SK-N-SH treated with all-trans-retinoic acid at 6 μM for 48 hours (cell line): ENCODE data around the gene MLPH.

Source experiments
- ATAC-seq: fragments of 200-7000 bp; cut with Tn5 transposase; 3 replicates; pipeline ENCODE4 v1.9.1; 2020; ENCODE audit warnings: mild to moderate bottlenecking, moderate library complexity
- ARNTL ChIP-seq: fragments of 450-650 bp; formaldehyde crosslinking; IDR thresholded peaks from 2 replicates; pipeline ENCODE4 v1.5.0; 2020; ENCODE audit warnings: low read depth, mild to moderate bottlenecking, moderate library complexity, borderline replicate concordance
- BACH2 ChIP-seq: fragments of 250-450 bp; sonication (Bioruptor Pico); IDR thresholded peaks from 2 replicates; pipeline ENCODE4 v1.9.0; 2021; ENCODE audit warnings: mild to moderate bottlenecking, borderline replicate concordance
- CREB5 ChIP-seq: fragments of 250-450 bp; sonication (Bioruptor Pico); IDR thresholded peaks from 2 replicates; pipeline ENCODE4 v1.5.1; 2020; ENCODE audit warnings: low read depth, mild to moderate bottlenecking, moderate library complexity
- CSDC2 ChIP-seq: fragments of 250-450 bp; sonication (Bioruptor Pico); IDR thresholded peaks from 2 replicates; pipeline ENCODE4 v1.5.0; 2020; ENCODE audit warnings: mild to moderate bottlenecking, moderate library complexity
- CSRNP3 ChIP-seq: fragments of 250-450 bp; sonication (Bioruptor Pico); IDR thresholded peaks from 2 replicates; pipeline ENCODE4 v1.5.1; 2021; ENCODE audit warnings: mild to moderate bottlenecking, moderate library complexity
- ESRRG ChIP-seq: fragments of 250-450 bp; sonication (Bioruptor Pico); IDR thresholded peaks from 2 replicates; pipeline ENCODE4 v1.6.1; 2021; ENCODE audit warnings: mild to moderate bottlenecking
- GLIS3 ChIP-seq: fragments of 250-450 bp; sonication (Bioruptor Pico); IDR thresholded peaks from 2 replicates; pipeline ENCODE4 v1.5.0; 2020; ENCODE audit warnings: mild to moderate bottlenecking, moderate library complexity
- ISL1 ChIP-seq: fragments of 250-450 bp; sonication (Bioruptor Pico); IDR thresholded peaks from 2 replicates; pipeline ENCODE4 v2.1.2; 2022; ENCODE audit warnings: mild to moderate bottlenecking, moderate library complexity
- OSR1 ChIP-seq: fragments of 250-450 bp; sonication (Bioruptor Pico); IDR thresholded peaks from 2 replicates; pipeline ENCODE4 v1.8.0; 2022; ENCODE audit warnings: moderate library complexity, mild to moderate bottlenecking, inconsistent platforms
- PATZ1 ChIP-seq: fragments of 250-450 bp; sonication (Bioruptor Pico); IDR thresholded peaks from 2 replicates; pipeline ENCODE4 v1.8.0; 2020; ENCODE audit warnings: mild to moderate bottlenecking, moderate library complexity, borderline replicate concordance
- POU6F1 ChIP-seq: fragments of 250-450 bp; sonication (Bioruptor Pico); IDR thresholded peaks from 2 replicates; pipeline ENCODE4 v1.8.0; 2021; ENCODE audit warnings: low read depth, mild to moderate bottlenecking, moderate library complexity, borderline replicate concordance
- PPARA ChIP-seq: fragments of 250-450 bp; sonication (Bioruptor Pico); IDR thresholded peaks from 2 replicates; pipeline ENCODE4 v1.5.0; 2020; ENCODE audit warnings: mild to moderate bottlenecking, borderline replicate concordance
- RARB ChIP-seq: fragments of 250-450 bp; sonication (Bioruptor Pico); IDR thresholded peaks from 2 replicates; pipeline ENCODE4 v1.8.0; 2021; ENCODE audit warnings: mild to moderate bottlenecking, moderate library complexity
- SNAI2 ChIP-seq: fragments of 250-450 bp; sonication (Bioruptor Pico); IDR thresholded peaks from 2 replicates; pipeline ENCODE4 v1.5.0; 2020; ENCODE audit warnings: mild to moderate bottlenecking, moderate library complexity
- TCF4 ChIP-seq: fragments of 250-450 bp; sonication (Bioruptor Pico); IDR thresholded peaks from 2 replicates; pipeline ENCODE4 v1.8.0; 2021; ENCODE audit warnings: mild to moderate bottlenecking, moderate library complexity, borderline replicate concordance
- TOX ChIP-seq: fragments of 250-450 bp; sonication (Bioruptor Pico); IDR thresholded peaks from 2 replicates; pipeline ENCODE4 v1.8.0; 2021; ENCODE audit warnings: mild to moderate bottlenecking, moderate library complexity, borderline replicate concordance
- TSHZ2 ChIP-seq: fragments of 250-450 bp; sonication (Bioruptor Pico); IDR thresholded peaks from 2 replicates; pipeline ENCODE4 v1.5.0; 2020; ENCODE audit warnings: mild to moderate bottlenecking, moderate library complexity
- ZC3H10 ChIP-seq: fragments of 250-450 bp; sonication (Bioruptor Pico); IDR thresholded peaks from 2 replicates; pipeline ENCODE4 v1.5.1; 2021; ENCODE audit warnings: mild to moderate bottlenecking, moderate library complexity
- ZFP3 ChIP-seq: fragments of 250-450 bp; sonication (Bioruptor Pico); IDR thresholded peaks from 2 replicates; pipeline ENCODE4 v1.5.0; 2020; ENCODE audit warnings: mild to moderate bottlenecking, moderate library complexity
- ZFP30 ChIP-seq: fragments of 450-650 bp; formaldehyde crosslinking; IDR thresholded peaks from 2 replicates; pipeline ENCODE4 v1.5.0; 2022; ENCODE audit warnings: mild to moderate bottlenecking, moderate library complexity
- ZNF565 ChIP-seq: fragments of 450-650 bp; formaldehyde crosslinking; conservative IDR thresholded peaks from 2 replicates; pipeline ENCODE4 v1.5.0; 2020; ENCODE audit warnings: low read depth, mild to moderate bottlenecking, moderate library complexity
- ZNF70 ChIP-seq: fragments of 450-650 bp; formaldehyde crosslinking; IDR thresholded peaks from 2 replicates; pipeline ENCODE4 v1.5.0; 2020; ENCODE audit warnings: mild to moderate bottlenecking, moderate library complexity
- ZNF8 ChIP-seq: fragments of 450-650 bp; formaldehyde crosslinking; IDR thresholded peaks from 2 replicates; pipeline ENCODE4 v1.5.0; 2020; ENCODE audit warnings: mild to moderate bottlenecking, moderate library complexity

MLPH gene

GRCh38 chr2:237498341-237498740, 11.3 kb downstream of the MLPH start:
- ATAC-seq: no peak
- TF ChIP-seq TOX (CRISPR knock-in tag) (no peak), OSR1 (CRISPR knock-in tag) (no peak), PATZ1 (CRISPR knock-in tag) (no peak), ARNTL (no peak), CSRNP3 (CRISPR knock-in tag) (no peak), BACH2 (CRISPR knock-in tag) (no peak)

- TF ChIP-seq PATZ1 (CRISPR knock-in tag) (peak; percentile 46; the same call in 1 of the 2 replicates), OSR1 (CRISPR knock-in tag) (no peak), BACH2 (CRISPR knock-in tag) (no peak), ZFP3 (peak; percentile 46; the same call in 1 of the 2 replicates), POU6F1 (CRISPR knock-in tag) (no peak), ISL1 (peak; percentile 12; the same call in 1 of the 2 replicates), CREB5 (CRISPR knock-in tag) (no peak), CSRNP3 (CRISPR knock-in tag) (no peak), CSDC2 (CRISPR knock-in tag) (no peak), ZFP30 (CRISPR knock-in tag) (no peak), ZNF8 (no peak), ESRRG (CRISPR knock-in tag) (no peak), RARB (peak; percentile 49; the same call in 1 of the 2 replicates), TOX (CRISPR knock-in tag) (peak; percentile 72; the same call in 1 of the 2 replicates), ZNF565 (no peak), PPARA (CRISPR knock-in tag) (no peak), ZNF70 (no peak), ZC3H10 (CRISPR knock-in tag) (no peak; the same call in 1 of the 2 replicates), TCF4 (CRISPR knock-in tag) (no peak), ARNTL (no peak), SNAI2 (CRISPR knock-in tag) (no peak), TSHZ2 (CRISPR knock-in tag) (no peak), GLIS3 (CRISPR knock-in tag) (no peak)
- ATAC-seq: peak; percentile 95
Measured at GRCh38 chr2:237500681-237501424, 13.8 kb downstream of the MLPH start.
